ENCODE results near the gene FHAD1. TPM values are rescaled to one million over a fixed set of nuclear protein-coding genes. Genes with fewer than 3 reads are reported as not detected.

FHAD1 gene
- total RNA-seq, 1 donor, result 0.63 TPM

DNA sequence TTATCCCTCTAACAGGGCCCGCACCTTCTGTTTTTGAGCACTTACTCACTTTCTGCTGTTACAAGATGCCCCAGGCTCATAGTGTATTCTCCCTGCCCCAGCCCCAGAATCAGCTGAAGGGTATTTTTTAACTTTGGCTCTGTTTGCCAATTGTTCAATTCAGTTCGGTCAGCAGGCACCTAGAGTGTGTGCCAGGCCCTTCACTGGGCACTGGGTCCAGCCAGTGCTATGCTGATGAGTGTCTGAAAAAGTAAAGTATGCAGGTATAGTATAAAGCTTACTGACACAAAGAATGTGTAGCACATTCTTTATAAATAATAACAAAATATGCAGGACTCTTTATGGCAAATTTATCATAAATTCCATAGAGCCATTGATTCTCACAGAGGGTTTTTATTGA, 35.0 kb downstream of the FHAD1 start:
- TF ChIP-seq CTCF (IDR thresholded peaks at IDR 0.05; ENCODE audit: insufficient read depth, low read length), result no peak
- no peak overlapping the region for H3K4me3 ChIP-seq (ENCODE audit: low read depth, low read length)
- no peak for DNase-seq (ENCODE audit: low read depth)

DNA sequence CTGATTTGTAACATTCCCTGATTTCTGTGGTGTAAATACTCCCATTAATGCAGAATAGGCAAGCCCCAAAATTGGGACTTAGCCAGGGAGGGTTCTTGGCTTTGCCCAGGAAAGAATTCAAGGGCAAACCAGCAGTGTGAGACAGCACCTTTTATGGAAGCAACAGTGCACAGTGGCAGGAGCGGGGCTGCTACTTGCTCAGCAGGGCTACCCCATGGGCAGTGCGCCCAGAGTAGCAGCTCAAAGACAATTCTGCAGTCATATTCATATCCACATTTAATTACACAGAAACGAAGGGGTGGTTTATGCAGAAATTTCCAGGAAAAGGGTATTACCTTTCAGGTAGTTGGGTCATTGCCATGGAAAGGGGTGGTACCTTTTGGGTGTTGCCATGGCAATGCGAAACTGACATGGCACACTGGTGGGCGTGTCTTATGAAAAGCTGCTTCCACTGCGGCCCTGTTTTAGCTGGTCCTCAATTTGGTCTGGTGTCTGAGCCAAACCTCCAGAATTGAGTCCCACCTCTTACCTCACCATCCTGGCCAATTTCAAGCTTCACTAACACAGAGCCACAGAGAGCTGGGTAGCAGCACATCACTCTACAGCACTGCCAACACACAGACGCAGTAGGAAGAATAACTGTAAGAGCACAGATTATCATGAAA, 35.9 kb downstream of the FHAD1 start:
- no peak for TF ChIP-seq CTCF (IDR thresholded peaks at IDR 0.05; ENCODE audit: insufficient read depth, low read length)
- DNase-seq (ENCODE audit: low read depth), result no peak

DNA sequence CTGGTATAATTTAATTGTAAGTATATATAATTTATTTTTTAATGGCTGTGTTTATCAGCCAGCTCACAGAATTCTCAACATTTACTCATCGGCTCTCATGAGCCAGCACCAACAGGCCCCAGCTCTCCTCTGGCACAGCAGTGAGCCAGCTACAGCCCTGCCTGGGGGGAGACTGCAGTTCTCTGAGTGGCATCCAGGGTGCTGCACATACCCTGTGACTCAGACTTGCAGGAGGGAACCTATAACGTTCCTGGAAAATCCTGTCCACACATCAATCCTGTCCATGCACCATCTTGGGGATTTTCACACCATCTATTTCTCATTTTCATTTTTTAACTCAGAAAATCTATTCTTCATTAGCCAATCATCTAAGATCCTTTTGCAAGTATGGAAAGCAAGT, 36.5 kb downstream of the FHAD1 start:
- no peak for DNase-seq (ENCODE audit: low read depth)
- H3K4me3 ChIP-seq (ENCODE audit: low read depth, low read length), result no peak overlapping the region
- no peak for TF ChIP-seq CTCF (IDR thresholded peaks at IDR 0.05; ENCODE audit: insufficient read depth, low read length)

More for the DNA sequence above, 35.9 kb downstream of the FHAD1 start:
- H3K4me3 ChIP-seq (ENCODE audit: low read depth, low read length), result no peak overlapping the region

- TF ChIP-seq CTCF (IDR thresholded peaks at IDR 0.05; ENCODE audit: insufficient read depth, low read length), result no peak
- no peak overlapping the region for H3K4me3 ChIP-seq (ENCODE audit: low read depth, low read length)
- DNase-seq (ENCODE audit: low read depth), result no peak
Observed at GRCh38 chr1:15286452-15286851, 39.4 kb downstream of the FHAD1 start.

DNA sequence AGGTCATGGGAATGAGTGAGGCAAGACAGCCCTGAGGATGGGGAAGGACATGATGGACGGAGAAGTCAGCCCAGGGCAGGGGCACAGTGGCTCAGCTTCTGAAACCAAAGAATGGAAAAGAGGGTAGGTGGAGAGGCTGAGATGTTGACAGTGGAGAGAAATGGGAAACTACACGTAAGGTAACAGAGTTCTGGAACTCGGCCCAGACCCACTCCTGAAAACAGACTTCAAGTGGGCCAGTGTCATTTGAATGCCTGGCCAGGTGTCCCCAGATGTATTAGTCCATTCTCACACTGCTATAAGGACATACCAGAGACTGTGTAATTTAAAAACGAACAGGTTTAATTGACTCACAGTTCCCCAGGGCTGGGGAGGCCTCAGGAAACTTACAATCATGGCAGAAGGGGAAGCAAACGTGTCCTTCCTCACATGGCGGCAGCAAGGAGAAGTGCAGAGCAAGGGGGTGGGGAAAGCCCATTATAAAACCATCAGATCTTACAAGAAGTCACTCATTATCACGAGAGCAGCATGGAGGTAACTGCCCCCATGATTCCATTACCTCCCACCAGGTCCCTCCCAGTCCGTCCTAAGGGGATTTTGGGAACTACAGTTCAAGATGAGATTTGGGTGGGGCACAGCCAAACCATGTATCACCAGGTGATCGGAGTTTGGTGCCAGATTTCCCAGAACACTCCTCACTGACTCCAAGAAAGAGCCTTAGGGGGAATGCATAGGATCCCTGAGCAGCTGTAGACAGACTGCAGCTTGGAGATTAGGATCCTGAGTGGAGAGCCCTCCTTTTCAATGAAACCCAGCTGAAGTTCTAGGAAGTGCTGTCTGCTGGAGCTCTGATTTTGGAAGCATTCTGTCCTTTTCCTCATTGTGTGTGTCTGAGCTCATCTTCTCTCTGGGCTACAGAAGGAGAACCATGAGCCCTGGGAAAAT, 40.3 kb downstream of the FHAD1 start:
- DNase-seq (ENCODE audit: low read depth), result no peak
- TF ChIP-seq CTCF (IDR thresholded peaks at IDR 0.05; ENCODE audit: insufficient read depth, low read length), result no peak
- H3K4me3 ChIP-seq (ENCODE audit: low read depth, low read length), result no peak overlapping the region

- TF ChIP-seq CTCF (IDR thresholded peaks at IDR 0.05; ENCODE audit: insufficient read depth, low read length), result no peak
- no peak for DNase-seq (ENCODE audit: low read depth)
- H3K4me3 ChIP-seq (ENCODE audit: low read depth, low read length), result no peak overlapping the region
Observed at GRCh38 chr1:15288173-15288926, 41.3 kb downstream of the FHAD1 start.
